Hematopoietic multipotent progenitor cell treated with erythropoietin and hydrocortisone succinate and interleukin-3 and kit ligand, for 6 days (in vitro differentiated cells): ENCODE results near the gene FNBP1.

Experiments used
- DNase-seq: peaks from one replicate; pipeline ENCODE4 v3.0.0-alpha.2; 2015

Gene FNBP1

DNA sequence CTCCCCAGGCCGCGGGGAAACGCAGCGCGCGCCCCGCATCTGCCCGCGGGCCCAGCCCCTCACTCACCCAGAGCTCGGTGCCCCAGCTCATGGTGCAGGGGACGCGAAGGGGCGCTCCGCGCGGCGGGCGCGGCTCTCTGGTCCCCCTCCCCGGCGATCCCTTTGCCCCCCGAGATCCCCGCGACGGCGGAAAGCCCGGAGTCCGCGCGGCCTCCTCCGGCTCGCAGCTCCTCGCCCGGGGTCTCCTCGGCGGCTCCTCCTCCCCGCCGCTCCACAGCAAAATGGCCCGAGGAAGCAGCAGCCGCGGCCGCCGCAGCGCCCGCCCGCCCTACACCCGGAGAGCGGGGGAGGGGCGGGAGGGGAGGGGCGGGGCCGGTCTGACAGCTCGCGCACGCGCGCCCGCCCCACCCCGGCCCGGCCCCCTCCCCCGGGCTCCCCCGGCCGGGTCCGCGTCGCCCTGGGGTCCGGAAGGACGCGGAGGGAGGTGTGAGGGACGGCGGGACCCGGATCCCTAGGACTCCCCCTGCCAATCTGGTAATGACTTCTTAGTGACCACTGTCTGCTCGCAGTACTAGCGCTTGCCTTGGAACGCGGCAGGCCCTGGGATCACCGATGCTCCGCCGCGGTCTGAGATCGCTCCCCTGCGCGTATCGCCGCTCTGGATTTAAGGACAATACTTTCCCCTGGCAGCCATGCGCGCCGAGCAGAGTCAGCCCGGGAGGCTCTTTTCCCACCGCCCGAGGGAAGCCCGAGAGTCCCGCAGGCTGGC is at the start of gene FNBP1:
FNBP1 (minus strand) TSS at position 305 of the 769 bp plus-strand sequence; CDS start at position 91, 214 bp downstream.
- peak; percentile 71 for DNase-seq

DNA sequence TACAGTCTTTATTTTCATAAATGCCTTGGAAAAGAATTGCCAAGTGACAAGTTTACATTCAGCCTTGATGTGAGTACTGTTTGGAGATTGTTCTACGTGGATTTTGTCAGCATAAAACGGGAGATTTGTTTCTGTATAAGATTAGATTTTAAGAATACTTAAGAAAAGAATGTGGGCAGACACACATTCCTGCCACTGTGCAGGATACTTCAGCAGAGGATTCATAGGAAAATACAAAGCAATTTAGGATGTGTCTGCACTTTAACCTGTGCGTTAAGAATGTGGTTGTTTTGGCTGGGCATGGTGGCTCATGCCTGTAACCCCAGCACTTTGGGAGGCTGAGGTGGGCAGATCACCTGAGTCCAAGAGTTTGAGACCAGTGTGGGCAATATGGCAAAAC is 47.9 kb upstream of the FNBP1 start:
- no peak for DNase-seq

DNA sequence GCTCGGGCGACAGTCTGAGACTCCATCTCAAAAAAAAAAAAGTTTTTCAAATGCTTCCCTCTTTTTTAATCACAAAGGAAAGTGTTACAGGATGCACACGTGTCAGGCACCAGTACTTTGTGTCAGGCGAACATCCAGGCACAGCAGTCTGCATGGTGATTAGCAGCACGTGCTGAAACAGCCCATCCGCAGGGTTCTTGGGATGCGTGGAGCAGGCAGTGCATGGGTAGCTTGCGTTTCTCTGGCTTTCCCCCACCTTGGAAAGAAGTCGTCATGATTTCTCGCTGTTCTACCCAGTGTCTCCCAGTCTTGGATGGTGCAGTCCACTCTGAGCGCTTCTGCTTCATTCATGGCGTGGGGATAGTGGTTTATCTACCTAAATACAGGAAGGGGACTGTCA is 46.2 kb upstream of the FNBP1 start:
- no peak for DNase-seq

- no peak for DNase-seq
Observed at GRCh38 chr9:130088051-130088450, 45.1 kb upstream of the FNBP1 start.

DNA sequence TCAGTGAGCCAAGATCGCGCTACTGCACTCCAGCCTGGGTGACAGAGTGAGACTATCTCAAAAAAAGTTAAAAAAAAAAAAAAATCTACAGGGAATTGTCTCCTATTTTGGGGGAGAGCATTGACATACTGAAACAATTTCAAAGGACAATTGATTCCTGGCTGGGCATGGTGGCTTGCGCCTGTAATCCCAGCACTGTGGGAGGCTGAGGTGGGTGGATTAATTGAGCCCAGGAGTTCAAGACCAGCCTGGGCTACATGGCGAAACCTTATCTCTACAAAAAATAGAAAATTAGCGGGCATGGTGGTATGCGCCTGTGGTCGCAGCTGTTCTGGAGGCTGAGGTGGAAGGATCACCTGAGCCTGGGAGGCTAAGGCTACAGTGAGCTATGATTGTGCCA is 41.3 kb upstream of the FNBP1 start:
- DNase-seq: no peak

GRCh38 chr9:130078547-130078946 is 35.6 kb upstream of the FNBP1 start:
- no peak for DNase-seq

DNA sequence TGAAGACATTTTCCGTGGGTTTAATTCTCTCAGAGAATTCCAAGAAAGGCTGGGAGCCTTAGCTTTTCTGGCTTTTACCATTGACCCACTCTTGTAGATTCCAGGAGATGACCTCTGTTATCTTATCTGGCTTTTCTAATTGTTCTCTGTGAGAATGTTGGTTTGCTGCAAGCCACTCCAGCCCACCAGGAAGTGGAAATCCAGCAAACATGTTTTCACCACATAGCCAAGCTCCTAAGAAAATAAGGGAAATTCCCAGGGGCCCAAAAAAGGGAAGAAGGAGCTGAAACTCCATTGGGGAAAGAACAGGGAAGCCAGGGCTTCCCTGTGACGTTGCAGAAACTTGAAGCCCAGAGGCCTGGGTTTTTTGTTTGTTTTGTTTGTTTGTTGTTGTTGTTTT is 30.4 kb upstream of the FNBP1 start:
- DNase-seq: no peak

- DNase-seq: no peak
Observed at GRCh38 chr9:130072515-130073235, 29.7 kb upstream of the FNBP1 start.

DNA sequence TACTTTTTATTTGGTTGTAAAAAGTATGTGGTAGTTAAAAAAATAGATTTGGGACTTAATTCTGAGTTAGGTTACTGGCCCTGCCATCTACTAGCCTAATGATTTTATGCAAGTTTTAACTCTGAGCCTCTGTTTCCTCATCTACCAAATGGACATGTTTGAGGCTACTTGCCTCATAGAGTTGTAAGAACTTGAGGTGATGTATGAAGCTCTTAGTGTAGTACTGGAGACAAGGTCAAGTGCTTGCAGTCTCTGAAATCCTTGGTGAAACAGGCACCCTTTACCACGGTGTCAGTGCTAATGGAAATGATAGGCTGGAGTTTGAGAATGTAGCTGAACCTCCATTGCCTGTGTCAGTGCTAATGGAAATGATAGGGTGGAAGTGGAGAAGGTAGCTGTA is 26.1 kb upstream of the FNBP1 start:
- DNase-seq: no peak

DNA sequence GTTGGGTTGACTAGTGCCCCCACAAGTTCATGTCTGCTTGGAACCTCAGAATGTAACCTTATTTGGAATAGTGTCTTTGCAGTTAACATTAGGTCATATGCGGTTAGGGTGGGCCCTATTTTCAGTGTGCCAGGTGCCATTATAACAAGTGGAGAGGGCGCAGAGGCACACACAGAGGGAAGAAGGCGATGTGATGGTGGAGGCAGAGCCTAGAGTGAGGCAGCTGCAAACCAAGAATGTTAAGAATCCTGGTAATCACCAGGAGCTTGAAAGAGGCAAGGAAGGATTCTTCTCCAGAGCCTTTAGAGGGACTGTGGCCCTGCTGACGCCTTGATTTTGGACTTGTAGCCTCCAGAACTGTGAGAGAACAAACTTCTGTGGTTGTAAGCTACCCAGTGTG is 21.6 kb upstream of the FNBP1 start:
- DNase-seq: no peak

GRCh38 chr9:130062750-130063149 is 19.8 kb upstream of the FNBP1 start:
- DNase-seq: no peak

DNA sequence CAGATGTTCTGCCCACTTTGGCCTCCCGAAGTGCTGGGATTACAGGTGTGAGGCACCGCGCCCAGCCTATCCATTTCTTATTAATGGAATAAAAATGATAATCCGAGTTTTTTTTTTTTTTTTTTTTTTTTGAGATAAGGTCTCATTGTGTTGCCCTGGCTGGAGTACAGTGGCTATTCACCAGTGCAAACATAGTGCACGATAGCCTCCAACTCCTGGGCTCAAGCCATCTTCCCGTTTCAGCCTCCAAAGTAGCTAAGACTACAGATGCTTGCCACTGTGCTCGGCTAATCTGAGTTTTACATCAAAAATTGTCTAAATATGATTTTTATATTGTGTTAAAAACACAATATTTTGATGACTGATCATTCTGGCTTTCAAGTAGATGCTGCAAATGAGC is 17.3 kb upstream of the FNBP1 start:
- no peak for DNase-seq

DNA sequence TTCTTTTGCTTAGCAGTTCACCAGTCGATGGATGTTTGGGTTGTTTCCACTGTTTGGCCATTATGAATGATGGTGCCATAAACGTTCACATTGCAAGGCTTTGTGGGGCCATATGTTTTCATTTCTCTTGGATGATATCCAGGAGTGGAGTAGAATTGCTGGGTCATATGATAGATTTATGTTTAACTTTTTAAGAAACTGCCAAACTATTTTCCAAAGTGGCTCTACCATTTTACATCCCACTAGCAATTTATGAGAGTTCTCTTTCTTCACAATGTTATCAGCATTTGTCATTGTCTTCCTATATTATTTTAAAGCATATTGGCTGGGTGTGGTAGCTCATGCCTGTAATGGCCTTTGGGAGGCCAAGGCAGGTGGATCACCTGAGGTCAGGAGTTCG is 15.9 kb upstream of the FNBP1 start:
- no peak for DNase-seq

GRCh38 chr9:130058154-130058553 is 15.2 kb upstream of the FNBP1 start:
- DNase-seq: peak; percentile 67

GRCh38 chr9:130054820-130055219 is 11.8 kb upstream of the FNBP1 start:
- DNase-seq: no peak

GRCh38 chr9:130054325-130054786 is 11.4 kb upstream of the FNBP1 start:
- no peak for DNase-seq

GRCh38 chr9:130053504-130054324 is 10.7 kb upstream of the FNBP1 start, which contains the start of gene GPR107:
GPR107 (plus strand) TSS chr9:130053906; CDS start chr9:130053933, 27 bp downstream.
- DNase-seq: peak; percentile 80

DNA sequence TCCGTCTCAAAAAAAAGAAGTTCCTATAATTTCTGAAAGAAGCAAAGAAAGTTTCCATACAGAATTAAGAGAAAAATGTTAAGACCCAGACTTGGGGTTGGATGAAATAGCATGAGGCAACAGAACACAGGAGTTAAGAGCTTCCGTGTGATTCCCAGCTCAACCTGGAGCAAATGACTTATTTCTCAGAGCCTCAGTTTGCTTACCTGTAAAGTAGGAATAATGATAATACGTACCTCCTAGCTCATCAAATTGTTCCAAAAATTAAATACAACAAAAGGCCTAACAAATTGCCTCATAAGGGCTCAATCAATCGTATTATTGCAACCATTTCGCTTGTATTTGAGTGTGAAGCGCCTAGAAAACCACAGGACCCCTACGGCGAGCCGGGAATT is 10.1 kb upstream of the FNBP1 start:
- no peak for DNase-seq

GRCh38 chr9:130051855-130052254 is 8.9 kb upstream of the FNBP1 start:
- DNase-seq: no peak

GRCh38 chr9:130050462-130050861 is 7.5 kb upstream of the FNBP1 start:
- DNase-seq: no peak

DNA sequence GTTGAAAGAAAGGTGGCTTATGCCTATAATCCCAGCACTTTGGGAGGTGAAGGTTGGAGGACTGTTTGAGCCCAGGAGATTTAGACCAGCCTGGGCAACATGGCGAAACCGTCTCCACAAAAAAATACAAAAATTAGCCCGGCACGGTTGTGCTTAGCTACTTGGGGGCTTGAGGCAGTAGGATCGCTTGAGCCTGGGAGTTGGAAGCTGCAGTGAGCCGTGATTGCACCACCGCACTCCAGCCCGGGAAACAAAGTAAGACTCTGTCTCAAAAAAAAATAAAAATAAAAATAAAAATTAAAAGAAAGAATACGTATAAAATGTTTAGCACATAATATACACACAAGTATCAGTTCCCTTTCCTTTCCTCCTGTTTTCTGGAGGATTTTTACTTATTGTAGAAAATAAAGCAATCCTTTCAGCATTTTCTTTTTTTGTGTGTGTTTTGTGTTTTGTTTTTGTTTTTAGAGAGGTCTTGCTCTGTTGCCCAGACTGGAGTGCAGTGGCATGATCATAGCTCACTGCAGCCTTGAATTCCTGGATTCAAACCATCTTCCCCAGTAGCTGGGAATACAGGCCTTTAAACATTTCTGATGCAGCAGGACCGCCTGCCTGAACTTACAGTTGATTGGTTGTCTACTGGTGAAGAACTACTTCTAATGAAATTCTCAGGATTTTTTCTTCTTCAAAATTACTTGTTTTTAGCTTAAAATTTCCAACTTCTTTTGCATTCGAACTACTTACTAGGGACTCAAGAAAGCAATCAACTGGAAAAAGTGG is 6.6 kb upstream of the FNBP1 start:
- DNase-seq: no peak

GRCh38 chr9:130045725-130046450 is 2.9 kb upstream of the FNBP1 start:
- DNase-seq: no peak
